ENCODE data around the gene PLEK. TPM values are rescaled to one million over a fixed set of nuclear protein-coding genes. Genes with fewer than 3 reads are reported as not detected.

PLEK gene
- total and polyA plus RNA-seq, 2 of the 13 experiments (the other 11 are each of a cell fraction or from before 2014, with no cell fraction given) = not detected

GRCh38 chr2:68345129-68345875 is 19.8 kb upstream of the PLEK start (continued):
- TF ChIP-seq, protein P1, sequence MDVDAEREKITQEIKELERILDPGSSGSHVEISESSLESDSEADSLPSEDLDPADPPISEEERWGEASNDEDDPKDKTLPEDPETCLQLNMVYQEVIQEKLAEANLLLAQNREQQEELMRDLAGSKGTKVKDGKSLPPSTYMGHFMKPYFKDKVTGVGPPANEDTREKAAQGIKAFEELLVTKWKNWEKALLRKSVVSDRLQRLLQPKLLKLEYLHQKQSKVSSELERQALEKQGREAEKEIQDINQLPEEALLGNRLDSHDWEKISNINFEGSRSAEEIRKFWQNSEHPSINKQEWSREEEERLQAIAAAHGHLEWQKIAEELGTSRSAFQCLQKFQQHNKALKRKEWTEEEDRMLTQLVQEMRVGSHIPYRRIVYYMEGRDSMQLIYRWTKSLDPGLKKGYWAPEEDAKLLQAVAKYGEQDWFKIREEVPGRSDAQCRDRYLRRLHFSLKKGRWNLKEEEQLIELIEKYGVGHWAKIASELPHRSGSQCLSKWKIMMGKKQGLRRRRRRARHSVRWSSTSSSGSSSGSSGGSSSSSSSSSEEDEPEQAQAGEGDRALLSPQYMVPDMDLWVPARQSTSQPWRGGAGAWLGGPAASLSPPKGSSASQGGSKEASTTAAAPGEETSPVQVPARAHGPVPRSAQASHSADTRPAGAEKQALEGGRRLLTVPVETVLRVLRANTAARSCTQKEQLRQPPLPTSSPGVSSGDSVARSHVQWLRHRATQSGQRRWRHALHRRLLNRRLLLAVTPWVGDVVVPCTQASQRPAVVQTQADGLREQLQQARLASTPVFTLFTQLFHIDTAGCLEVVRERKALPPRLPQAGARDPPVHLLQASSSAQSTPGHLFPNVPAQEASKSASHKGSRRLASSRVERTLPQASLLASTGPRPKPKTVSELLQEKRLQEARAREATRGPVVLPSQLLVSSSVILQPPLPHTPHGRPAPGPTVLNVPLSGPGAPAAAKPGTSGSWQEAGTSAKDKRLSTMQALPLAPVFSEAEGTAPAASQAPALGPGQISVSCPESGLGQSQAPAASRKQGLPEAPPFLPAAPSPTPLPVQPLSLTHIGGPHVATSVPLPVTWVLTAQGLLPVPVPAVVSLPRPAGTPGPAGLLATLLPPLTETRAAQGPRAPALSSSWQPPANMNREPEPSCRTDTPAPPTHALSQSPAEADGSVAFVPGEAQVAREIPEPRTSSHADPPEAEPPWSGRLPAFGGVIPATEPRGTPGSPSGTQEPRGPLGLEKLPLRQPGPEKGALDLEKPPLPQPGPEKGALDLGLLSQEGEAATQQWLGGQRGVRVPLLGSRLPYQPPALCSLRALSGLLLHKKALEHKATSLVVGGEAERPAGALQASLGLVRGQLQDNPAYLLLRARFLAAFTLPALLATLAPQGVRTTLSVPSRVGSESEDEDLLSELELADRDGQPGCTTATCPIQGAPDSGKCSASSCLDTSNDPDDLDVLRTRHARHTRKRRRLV (CRISPR knock-in tag; IDR thresholded peaks at IDR 0.05) = no peak
- TF ChIP-seq ZNF460 (CRISPR knock-in tag; IDR thresholded peaks at IDR 0.05; ENCODE audit: borderline replicate concordance) (no peak), NFIC (IDR thresholded peaks at IDR 0.05; ENCODE audit: low read length) (no peak)
- TF ChIP-seq, protein P2, sequence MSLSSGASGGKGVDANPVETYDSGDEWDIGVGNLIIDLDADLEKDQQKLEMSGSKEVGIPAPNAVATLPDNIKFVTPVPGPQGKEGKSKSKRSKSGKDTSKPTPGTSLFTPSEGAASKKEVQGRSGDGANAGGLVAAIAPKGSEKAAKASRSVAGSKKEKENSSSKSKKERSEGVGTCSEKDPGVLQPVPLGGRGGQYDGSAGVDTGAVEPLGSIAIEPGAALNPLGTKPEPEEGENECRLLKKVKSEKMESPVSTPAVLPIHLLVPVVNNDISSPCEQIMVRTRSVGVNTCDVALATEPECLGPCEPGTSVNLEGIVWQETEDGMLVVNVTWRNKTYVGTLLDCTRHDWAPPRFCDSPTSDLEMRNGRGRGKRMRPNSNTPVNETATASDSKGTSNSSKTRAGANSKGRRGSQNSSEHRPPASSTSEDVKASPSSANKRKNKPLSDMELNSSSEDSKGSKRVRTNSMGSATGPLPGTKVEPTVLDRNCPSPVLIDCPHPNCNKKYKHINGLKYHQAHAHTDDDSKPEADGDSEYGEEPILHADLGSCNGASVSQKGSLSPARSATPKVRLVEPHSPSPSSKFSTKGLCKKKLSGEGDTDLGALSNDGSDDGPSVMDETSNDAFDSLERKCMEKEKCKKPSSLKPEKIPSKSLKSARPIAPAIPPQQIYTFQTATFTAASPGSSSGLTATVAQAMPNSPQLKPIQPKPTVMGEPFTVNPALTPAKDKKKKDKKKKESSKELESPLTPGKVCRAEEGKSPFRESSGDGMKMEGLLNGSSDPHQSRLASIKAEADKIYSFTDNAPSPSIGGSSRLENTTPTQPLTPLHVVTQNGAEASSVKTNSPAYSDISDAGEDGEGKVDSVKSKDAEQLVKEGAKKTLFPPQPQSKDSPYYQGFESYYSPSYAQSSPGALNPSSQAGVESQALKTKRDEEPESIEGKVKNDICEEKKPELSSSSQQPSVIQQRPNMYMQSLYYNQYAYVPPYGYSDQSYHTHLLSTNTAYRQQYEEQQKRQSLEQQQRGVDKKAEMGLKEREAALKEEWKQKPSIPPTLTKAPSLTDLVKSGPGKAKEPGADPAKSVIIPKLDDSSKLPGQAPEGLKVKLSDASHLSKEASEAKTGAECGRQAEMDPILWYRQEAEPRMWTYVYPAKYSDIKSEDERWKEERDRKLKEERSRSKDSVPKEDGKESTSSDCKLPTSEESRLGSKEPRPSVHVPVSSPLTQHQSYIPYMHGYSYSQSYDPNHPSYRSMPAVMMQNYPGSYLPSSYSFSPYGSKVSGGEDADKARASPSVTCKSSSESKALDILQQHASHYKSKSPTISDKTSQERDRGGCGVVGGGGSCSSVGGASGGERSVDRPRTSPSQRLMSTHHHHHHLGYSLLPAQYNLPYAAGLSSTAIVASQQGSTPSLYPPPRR (CRISPR knock-in tag; IDR thresholded peaks at IDR 0.05; ENCODE audit: borderline replicate concordance) = no peak

Measured in HepG2 (cell line).